Hepatocyte (in vitro differentiated cells): ENCODE measurements around the gene IL17REL. TPM values are rescaled to one million over a fixed set of nuclear protein-coding genes. Genes with fewer than 3 reads are reported as not detected.

ENCODE experiments used
- DNase-seq: peaks from one replicate; pipeline ENCODE4 v3.0.0-alpha.2; 2016; ENCODE audit warnings: low spot score
- H2AFZ ChIP-seq: fragments of 200-600 bp; sonication (generic); 2 replicates; pipeline ENCODE4 v1.6.0; 2016; ENCODE audit warnings: antibody characterized with exemption, mild to moderate bottlenecking
- H3K27ac ChIP-seq: fragments of 200-600 bp; sonication (generic); 2 replicates; pipeline ENCODE4 v1.5.1; 2016; ENCODE audit warnings: mild to moderate bottlenecking
- H3K27me3 ChIP-seq: fragments of 200-600 bp; sonication (generic); 2 replicates; pipeline ENCODE4 v1.6.1; 2016
- H3K36me3 ChIP-seq: fragments of 200-600 bp; sonication (generic); replicated peaks from 2 replicates; pipeline ENCODE4 v1.5.1; 2016; ENCODE audit warnings: low read depth; ENCODE audit not compliant: insufficient read depth
- H3K4me1 ChIP-seq: fragments of 200-600 bp; sonication (generic); 2 replicates; pipeline ENCODE4 v1.5.1; 2016; ENCODE audit warnings: mild to moderate bottlenecking, moderate library complexity; ENCODE audit not compliant: insufficient read depth
- H3K4me2 ChIP-seq: fragments of 200-600 bp; sonication (generic); 2 replicates; pipeline ENCODE4 v1.6.0; 2016
- H3K4me3 ChIP-seq: fragments of 200-600 bp; sonication (generic); 2 replicates; pipeline ENCODE4 v1.5.1; 2016; ENCODE audit warnings: mild to moderate bottlenecking
- H3K79me2 ChIP-seq: fragments of 200-600 bp; sonication (generic); 2 replicates; pipeline ENCODE4 v1.6.0; 2017; ENCODE audit warnings: mild to moderate bottlenecking
- H3K9me2 ChIP-seq: fragments of 200-600 bp; sonication (generic); replicated peaks from 2 replicates; pipeline ENCODE4 v1.6.0; 2017; ENCODE audit warnings: mild to moderate bottlenecking; ENCODE audit not compliant: insufficient read depth
- H3K9me3 ChIP-seq: fragments of 200-600 bp; sonication (generic); 2 replicates; pipeline ENCODE4 v1.5.1; 2016; ENCODE audit warnings: low read depth, mild to moderate bottlenecking
- H4K20me1 ChIP-seq: fragments of 200-600 bp; sonication (generic); 2 replicates; pipeline ENCODE4 v1.6.0; 2016; ENCODE audit warnings: mild to moderate bottlenecking; ENCODE audit not compliant: insufficient read depth, poor library complexity, severe bottlenecking
- CTCF ChIP-seq: fragments of 200-600 bp; sonication (generic); IDR thresholded peaks from 2 replicates; pipeline ENCODE4 v1.5.1; 2016; ENCODE audit warnings: antibody characterized with exemption, mild to moderate bottlenecking; ENCODE audit not compliant: poor library complexity
- EZH2 ChIP-seq: fragments of 200-600 bp; sonication (generic); IDR thresholded peaks from 2 replicates; pipeline ENCODE4 v1.6.1; 2016; ENCODE audit warnings: antibody characterized with exemption, mild to moderate bottlenecking, borderline replicate concordance
- EZH2phosphoT487 ChIP-seq: fragments of 200-600 bp; sonication (generic); IDR thresholded peaks from one replicate; pipeline ENCODE4 v1.6.1; 2018; ENCODE audit warnings: antibody characterized with exemption, mild to moderate bottlenecking, low read depth, moderate library complexity; ENCODE audit not compliant: unreplicated experiment, severe bottlenecking
- WGBS: methylation state at CpG from one replicate; pipeline ENCODE4 v1.1.6; 2016; ENCODE audit warnings: low lambda C conversion rate; ENCODE audit errors: missing lambda C conversion rate; 5-methylcytosine and 5-hydroxymethylcytosine counted together
- polyA plus RNA-seq: library from polyadenylated mRNA; unstranded; fragments of >200 nt; fragmentation: Nextera tagmentation; extraction: Ambion mirVana; gene quantifications from 2 replicates; pipeline ENCODE4 v1.2.1, GENCODE V29; 2016
- total RNA-seq: library from RNA; depleted of rRNA; stranded (reverse); fragments of >200 nt; gene quantifications from 2 replicates; pipeline ENCODE4 v1.2.3, GENCODE V29; 2014

IL17REL gene
- total and polyA plus RNA-seq, 2 experiments from 2014 or later: not detected

DNA sequence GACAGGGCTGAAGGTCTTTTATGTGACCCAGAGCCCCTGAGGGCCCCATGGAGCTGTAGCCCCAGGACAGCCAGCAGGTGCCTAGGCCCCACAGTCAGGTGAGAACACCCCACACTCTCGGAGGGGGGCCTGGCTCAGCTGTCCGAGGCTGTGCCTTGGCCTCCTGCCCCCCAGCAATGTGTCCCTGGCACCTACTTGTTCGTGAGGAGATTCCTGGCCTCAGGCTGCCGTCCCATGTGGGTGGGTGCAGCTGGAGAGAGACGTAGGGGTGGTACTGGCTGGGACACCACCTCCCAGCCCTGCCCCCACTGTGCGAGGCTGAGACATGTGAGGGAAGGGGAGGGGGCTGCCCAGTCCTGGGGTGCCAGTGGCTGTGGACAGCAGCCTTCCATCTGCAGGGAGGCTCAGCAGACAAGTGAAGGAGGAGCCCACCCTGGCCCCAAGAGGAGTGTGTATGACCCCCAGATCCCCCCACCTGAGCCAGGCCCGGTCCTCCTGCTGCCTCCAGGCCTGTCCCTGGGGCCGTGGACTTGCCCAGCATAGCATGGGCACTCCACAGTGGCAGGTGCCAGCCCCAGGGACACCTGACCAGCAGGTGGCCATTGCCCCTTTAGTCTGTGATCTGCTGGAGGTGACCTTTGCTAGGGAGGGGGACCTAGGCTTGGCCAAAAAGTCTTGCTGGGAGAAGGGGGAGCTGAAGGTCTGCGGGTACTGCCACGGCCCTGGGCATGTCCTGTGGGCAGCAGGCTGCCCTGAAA, 17.0 kb downstream of the IL17REL start:
- no peak overlapping the region for H3K4me3 ChIP-seq
- no peak for DNase-seq
- H3K4me2 ChIP-seq: no peak overlapping the region
- 88% methylated on average over 10 of the region's 10 CpGs for WGBS
- H3K27ac ChIP-seq: no peak overlapping the region
- H2AFZ ChIP-seq: no peak overlapping the region
- no peaks in the 10 kb centered on the region for H3K9me3 ChIP-seq
- H3K79me2 ChIP-seq: no peaks in the 10 kb centered on the region
- no peaks in the 10 kb centered on the region for H4K20me1 ChIP-seq
- peaks cover 2% of the 10 kb centered on the region for H3K4me1 ChIP-seq
- TF ChIP-seq EZH2phosphoT487 (no peak), CTCF (no peak), EZH2 (no peak)
- H3K36me3 ChIP-seq: no peaks in the 10 kb centered on the region
- peaks cover 6% of the 10 kb centered on the region for H3K27me3 ChIP-seq
- H3K9me2 ChIP-seq: no peaks in the 10 kb centered on the region

GRCh38 chr22:49995041-49995360, 17.6 kb downstream of the IL17REL start:
- WGBS: 89% methylated on average over 3 of the region's 3 CpGs
- no peak overlapping the region for H3K4me2 ChIP-seq
- DNase-seq: no peak

GRCh38 chr22:49994361-49995040, 18.1 kb downstream of the IL17REL start:
- Histone ChIP-seq H3K27ac (no peak overlapping the region), H3K9me3 (no peaks in the 10 kb centered on the region), H4K20me1 (no peaks in the 10 kb centered on the region), H3K27me3 (no peaks in the 10 kb centered on the region), H2AFZ (no peak overlapping the region), H3K4me1 (no peaks in the 10 kb centered on the region), H3K4me2 (no peak overlapping the region), H3K79me2 (no peaks in the 10 kb centered on the region), H3K9me2 (no peaks in the 10 kb centered on the region), H3K4me3 (no peak overlapping the region), H3K36me3 (no peaks in the 10 kb centered on the region)
- no peak for TF ChIP-seq CTCF
- DNase-seq: no peak
- 89% methylated on average over 21 of the region's 21 CpGs for WGBS

More at GRCh38 chr22:49995041-49995360, 17.6 kb downstream of the IL17REL start:
- H3K4me3 ChIP-seq: no peak overlapping the region
- H4K20me1 ChIP-seq: no peaks in the 10 kb centered on the region
- no peak for TF ChIP-seq EZH2
- TF ChIP-seq CTCF: no peak
- H3K27me3 ChIP-seq: peaks cover 3% of the 10 kb centered on the region
- peaks cover 2% of the 10 kb centered on the region for H3K4me1 ChIP-seq
- no peak overlapping the region for H3K27ac ChIP-seq
- H3K36me3 ChIP-seq: no peaks in the 10 kb centered on the region
- no peak overlapping the region for H2AFZ ChIP-seq
- no peaks in the 10 kb centered on the region for H3K9me3 ChIP-seq
- no peaks in the 10 kb centered on the region for H3K79me2 ChIP-seq
- no peaks in the 10 kb centered on the region for H3K9me2 ChIP-seq
